Measurements from ENCODE around the gene AGBL1.

AGBL1 gene

GRCh38 chr15:86725628-86726027, 646.0 kb downstream of the AGBL1 start:
- H3K27me3 ChIP-seq (ENCODE audit: insufficient read depth, poor library complexity, severe bottlenecking), result no peaks in the 10 kb centered on the region
- TF ChIP-seq GABPA (IDR thresholded peaks at IDR 0.05; ENCODE audit: low read depth), result no peak
- no peak for TF ChIP-seq POLR2AphosphoS5 (IDR thresholded peaks at IDR 0.05; ENCODE audit: low read depth)
- no peak for TF ChIP-seq SPI1 (IDR thresholded peaks at IDR 0.05; ENCODE audit: borderline replicate concordance, low read depth)
- TF ChIP-seq CTCF (IDR thresholded peaks at IDR 0.05; ENCODE audit: insufficient read depth, low read length), result no peak
- no peak for TF ChIP-seq REST (IDR thresholded peaks at IDR 0.05; ENCODE audit: insufficient replicate concordance, low read depth)
- no peak for DNase-seq (ENCODE audit: low read depth in 1 of 2, low spot score in 1 of 2)
- no peak overlapping the region for H3K27ac ChIP-seq (replicated peaks)
- no peak overlapping the region for H3K4me3 ChIP-seq (replicated peaks; ENCODE audit: insufficient read depth, low read length)

- TF ChIP-seq CTCF (IDR thresholded peaks at IDR 0.05; ENCODE audit: insufficient read depth, low read length), result no peak
- TF ChIP-seq REST (IDR thresholded peaks at IDR 0.05; ENCODE audit: insufficient replicate concordance, low read depth), result no peak
- no peak for TF ChIP-seq POLR2AphosphoS5 (IDR thresholded peaks at IDR 0.05; ENCODE audit: low read depth)
- no peak for TF ChIP-seq GABPA (IDR thresholded peaks at IDR 0.05; ENCODE audit: low read depth)
- TF ChIP-seq SPI1 (IDR thresholded peaks at IDR 0.05; ENCODE audit: borderline replicate concordance, low read depth), result no peak
- no peak for DNase-seq (ENCODE audit: low read depth in 1 of 2, low spot score in 1 of 2)
These were observed 655.8 kb downstream of the AGBL1 start for GRCh38 chr15:86735247-86736040.

GRCh38 chr15:86741917-86742316, 662.2 kb downstream of the AGBL1 start:
- no peak for DNase-seq (ENCODE audit: low read depth in 1 of 2, low spot score in 1 of 2)
- TF ChIP-seq SPI1 (IDR thresholded peaks at IDR 0.05; ENCODE audit: borderline replicate concordance, low read depth) (no peak), CTCF (IDR thresholded peaks at IDR 0.05; ENCODE audit: insufficient read depth, low read length) (no peak), GABPA (IDR thresholded peaks at IDR 0.05; ENCODE audit: low read depth) (no peak), POLR2AphosphoS5 (IDR thresholded peaks at IDR 0.05; ENCODE audit: low read depth) (no peak), REST (IDR thresholded peaks at IDR 0.05; ENCODE audit: insufficient replicate concordance, low read depth) (no peak)
- Histone ChIP-seq H3K27me3 (ENCODE audit: insufficient read depth, poor library complexity, severe bottlenecking) (no peaks in the 10 kb centered on the region), H3K27ac (replicated peaks) (no peak overlapping the region), H3K4me3 (replicated peaks; ENCODE audit: insufficient read depth, low read length) (no peak overlapping the region)

More at GRCh38 chr15:86735247-86736040, 655.8 kb downstream of the AGBL1 start:
- H3K4me3 ChIP-seq (replicated peaks; ENCODE audit: insufficient read depth, low read length), result no peak overlapping the region
- no peaks in the 10 kb centered on the region for H3K27me3 ChIP-seq (ENCODE audit: insufficient read depth, poor library complexity, severe bottlenecking)
- no peak overlapping the region for H3K27ac ChIP-seq (replicated peaks)

Measured in HL-60 (cell line).